ENCODE measurements around the gene BHLHE40. TPM values are rescaled to one million over a fixed set of nuclear protein-coding genes. Genes with fewer than 3 reads are reported as not detected.

Gene BHLHE40
- total and polyA plus RNA-seq, 4 experiments from 2014 or later, result 33.0 to 45.8 (median 39.7) TPM

- H3K4me1 ChIP-seq (ENCODE audit: insufficient read depth, low read length), result peaks cover 49% of the 10 kb centered on the region
- H3K36me3 ChIP-seq (ENCODE audit: insufficient read depth, low read length), result no peaks in the 10 kb centered on the region
- no peak overlapping the region for H3K4me3 Mint-ChIP-seq
- DNase-seq, result no peak
- no peak overlapping the region for H3K4me3 ChIP-seq (ENCODE audit: low read length in 2 of 2)
- H3K9me3 Mint-ChIP-seq, result peaks cover 0 to 2% (median 0%) of the 10 kb centered on the region in 8 donors
- intact Hi-C loops (cut with micrococcal nuclease), result no loop called here
- peaks cover 35 to 67% (median 53%) of the 10 kb centered on the region in 4 donors for H3K4me1 Mint-ChIP-seq
- peak overlapping the region; percentile 61 to 89 (median 84) for H3K27ac Mint-ChIP-seq
- no peaks in the 10 kb centered on the region for H3K36me3 Mint-ChIP-seq
- H3K27me3 ChIP-seq (ENCODE audit: insufficient read depth, low read length), result no peaks in the 10 kb centered on the region
- ChIA-PET POLR2A (ENCODE audit: partially characterized antibody) (interaction anchor here (0.7 to 25.1 kb wide), 6 partner anchors 10 to 1858 kb away, joined by 3 to 580 read pairs (median 4); partner anchors contain the start of gene BHLHE40), CTCF (ENCODE audit: partially characterized antibody) (interaction anchor here (1.1 to 13.9 kb wide), 8 partner anchors 10 to 311 kb away, joined by 3 to 251 read pairs (median 9); partner anchors contain the start of gene BHLHE40)
- H3K9me3 ChIP-seq (ENCODE audit: control insufficient read depth in 1 of 2, low read length in 2 of 2), result no peaks in the 10 kb centered on the region
- no peaks in the 10 kb centered on the region for H3K27me3 Mint-ChIP-seq
- H3K27ac ChIP-seq (ENCODE audit: low read depth, low read length), result no peak overlapping the region
Measured at GRCh38 chr3:5022187-5022965, 43.1 kb downstream of the BHLHE40 start.

GRCh38 chr3:5022966-5023776 lies 43.9 kb downstream of the BHLHE40 start:
- H3K9me3 ChIP-seq (ENCODE audit: control insufficient read depth in 1 of 2, low read length in 2 of 2), result no peaks in the 10 kb centered on the region
- Mint-ChIP-seq H3K27ac (peak overlapping the region in 6 of 7 donors; percentile 15 to 86 (median 52)), H3K4me3 (no peak overlapping the region), H3K4me1 (peaks cover 33 to 68% (median 51%) of the 10 kb centered on the region in 4 donors), H3K36me3 (no peaks in the 10 kb centered on the region), H3K27me3 (no peaks in the 10 kb centered on the region), H3K9me3 (peaks cover 0 to 2% (median 0%) of the 10 kb centered on the region in 8 donors)
- CTCF ChIA-PET (ENCODE audit: partially characterized antibody), result interaction anchor here (0.8 to 13.9 kb wide), 9 partner anchors 10 to 311 kb away, joined by 3 to 251 read pairs (median 8); partner anchors contain the start of gene BHLHE40
- no peak overlapping the region for H3K27ac ChIP-seq (ENCODE audit: low read depth, low read length)
- H3K4me1 ChIP-seq (ENCODE audit: insufficient read depth, low read length), result peaks cover 41% of the 10 kb centered on the region
- no peaks in the 10 kb centered on the region for H3K36me3 ChIP-seq (ENCODE audit: insufficient read depth, low read length)
- H3K4me3 ChIP-seq (ENCODE audit: low read length in 2 of 2), result no peak overlapping the region
- POLR2A ChIA-PET (ENCODE audit: partially characterized antibody), result interaction anchor here (1.2 to 25.1 kb wide), 4 partner anchors 41 to 530 kb away, joined by 3 to 580 read pairs (median 8); partner anchors contain the start of genes BHLHE40 and ITPR1
- intact Hi-C loops (cut with micrococcal nuclease), result no loop called here
- H3K27me3 ChIP-seq (ENCODE audit: insufficient read depth, low read length), result no peaks in the 10 kb centered on the region
- no peak for DNase-seq

- ChIA-PET POLR2A (ENCODE audit: partially characterized antibody) (interaction anchor here (0.7 to 25.1 kb wide), 4 partner anchors 32 to 531 kb away, joined by 3 to 580 read pairs (median 4); partner anchors contain the start of genes BHLHE40 and ITPR1), CTCF (ENCODE audit: partially characterized antibody) (interaction anchor here (0.8 to 13.9 kb wide), 9 partner anchors 16 to 312 kb away, joined by 3 to 251 read pairs (median 4); partner anchors contain the start of gene BHLHE40)
- peaks cover 34% of the 10 kb centered on the region for H3K4me1 ChIP-seq (ENCODE audit: insufficient read depth, low read length)
- DNase-seq, result no peak
- H3K36me3 Mint-ChIP-seq, result no peaks in the 10 kb centered on the region
- H3K27ac Mint-ChIP-seq, result peak overlapping the region in 6 of 7 donors; percentile 2 to 88 (median 64)
- H3K4me1 Mint-ChIP-seq, result peaks cover 26 to 61% (median 44%) of the 10 kb centered on the region in 4 donors
- H3K27me3 ChIP-seq (ENCODE audit: insufficient read depth, low read length), result no peaks in the 10 kb centered on the region
- H3K9me3 Mint-ChIP-seq, result peaks cover 0 to 2% (median 0%) of the 10 kb centered on the region in 8 donors
- no peak overlapping the region for H3K27ac ChIP-seq (ENCODE audit: low read depth, low read length)
- no peaks in the 10 kb centered on the region for H3K9me3 ChIP-seq (ENCODE audit: control insufficient read depth in 1 of 2, low read length in 2 of 2)
- no peak overlapping the region for H3K4me3 ChIP-seq (ENCODE audit: low read length in 2 of 2)
- H3K36me3 ChIP-seq (ENCODE audit: insufficient read depth, low read length), result no peaks in the 10 kb centered on the region
- H3K4me3 Mint-ChIP-seq, result no peak overlapping the region
- H3K27me3 Mint-ChIP-seq, result no peaks in the 10 kb centered on the region
- intact Hi-C loops (cut with micrococcal nuclease), result no loop called here
Measured at GRCh38 chr3:5023777-5024346, 44.6 kb downstream of the BHLHE40 start.

GRCh38 chr3:5026046-5026362 lies 46.8 kb downstream of the BHLHE40 start:
- ChIA-PET CTCF (ENCODE audit: partially characterized antibody) (interaction anchor here (0.7 to 13.9 kb wide), 19 partner anchors 9 to 532 kb away, joined by 3 to 251 read pairs (median 5); partner anchors contain the start of gene BHLHE40), POLR2A (ENCODE audit: partially characterized antibody) (interaction anchor here (0.7 to 25.1 kb wide), 9 partner anchors 9 to 316 kb away, joined by 3 to 580 read pairs (median 5); partner anchors contain the start of gene BHLHE40)
- no peak for DNase-seq
- H3K27ac ChIP-seq (ENCODE audit: low read depth, low read length), result peak overlapping the region; percentile 50
- Mint-ChIP-seq H3K36me3 (no peaks in the 10 kb centered on the region), H3K9me3 (peaks cover 0 to 2% (median 0%) of the 10 kb centered on the region in 8 donors), H3K4me3 (peak overlapping the region; percentile 49 to 87 (median 68)), H3K4me1 (peaks cover 16 to 41% (median 27%) of the 10 kb centered on the region in 4 donors), H3K27ac (peak overlapping the region; percentile 79 to 91 (median 85)), H3K27me3 (no peaks in the 10 kb centered on the region)
- H3K9me3 ChIP-seq (ENCODE audit: control insufficient read depth in 1 of 2, low read length in 2 of 2), result no peaks in the 10 kb centered on the region
- intact Hi-C loops (cut with micrococcal nuclease), result loop anchor here (1.0 to 2.0 kb wide), 4 partner anchors 31 to 304 kb away; no protein-coding TSS in a partner anchor
- H3K4me3 ChIP-seq (ENCODE audit: low read length in 2 of 2), result no peak overlapping the region
- H3K27me3 ChIP-seq (ENCODE audit: insufficient read depth, low read length), result no peaks in the 10 kb centered on the region
- H3K36me3 ChIP-seq (ENCODE audit: insufficient read depth, low read length), result no peaks in the 10 kb centered on the region
- H3K4me1 ChIP-seq (ENCODE audit: insufficient read depth, low read length), result peaks cover 16% of the 10 kb centered on the region

GRCh38 chr3:5029715-5030114 lies 50.5 kb downstream of the BHLHE40 start:
- Mint-ChIP-seq H3K27me3 (no peaks in the 10 kb centered on the region), H3K27ac (no peak overlapping the region), H3K4me3 (no peak overlapping the region), H3K4me1 (peaks cover 5 to 21% (median 11%) of the 10 kb centered on the region in 4 donors), H3K36me3 (no peaks in the 10 kb centered on the region), H3K9me3 (no peaks in the 10 kb centered on the region)
- ChIA-PET POLR2A (ENCODE audit: partially characterized antibody) (no interaction called here), CTCF (ENCODE audit: partially characterized antibody) (interaction anchor here (1.3 to 13.9 kb wide), 3 partner anchors 303 to 318 kb away, joined by 3 to 221 read pairs (median 98); no protein-coding TSS in a partner anchor)
- H3K4me1 ChIP-seq (ENCODE audit: insufficient read depth, low read length), result no peaks in the 10 kb centered on the region
- H3K9me3 ChIP-seq (ENCODE audit: control insufficient read depth in 1 of 2, low read length in 2 of 2), result no peaks in the 10 kb centered on the region
- H3K27me3 ChIP-seq (ENCODE audit: insufficient read depth, low read length), result no peaks in the 10 kb centered on the region
- no peaks in the 10 kb centered on the region for H3K36me3 ChIP-seq (ENCODE audit: insufficient read depth, low read length)
- DNase-seq, result no peak
- intact Hi-C loops (cut with micrococcal nuclease), result no loop called here
- no peak overlapping the region for H3K27ac ChIP-seq (ENCODE audit: low read depth, low read length)
- no peak overlapping the region for H3K4me3 ChIP-seq (ENCODE audit: low read length in 2 of 2)

- no peak for DNase-seq
- Histone ChIP-seq H3K27me3 (ENCODE audit: insufficient read depth, low read length) (no peaks in the 10 kb centered on the region), H3K27ac (ENCODE audit: low read depth, low read length) (no peak overlapping the region), H3K9me3 (ENCODE audit: control insufficient read depth in 1 of 2, low read length in 2 of 2) (no peaks in the 10 kb centered on the region), H3K4me3 (ENCODE audit: low read length in 2 of 2) (no peak overlapping the region), H3K36me3 (ENCODE audit: insufficient read depth, low read length) (no peaks in the 10 kb centered on the region), H3K4me1 (ENCODE audit: insufficient read depth, low read length) (no peaks in the 10 kb centered on the region)
- intact Hi-C loops (cut with micrococcal nuclease), result no loop called here
- CTCF ChIA-PET (ENCODE audit: partially characterized antibody), result interaction anchor here (1.3 to 13.9 kb wide), 2 partner anchors 304 to 318 kb away, joined by 3 to 221 read pairs; no protein-coding TSS in a partner anchor
- H3K27ac Mint-ChIP-seq, result no peak overlapping the region
- H3K9me3 Mint-ChIP-seq, result no peaks in the 10 kb centered on the region
- POLR2A ChIA-PET (ENCODE audit: partially characterized antibody), result interaction anchor here (1.1 kb wide), 1 partner anchor 252 kb away, joined by 3 read pairs; no protein-coding TSS in a partner anchor
- no peaks in the 10 kb centered on the region for H3K36me3 Mint-ChIP-seq
- H3K4me1 Mint-ChIP-seq, result peaks cover 5 to 21% (median 11%) of the 10 kb centered on the region in 4 donors
- no peaks in the 10 kb centered on the region for H3K27me3 Mint-ChIP-seq
- no peak overlapping the region for H3K4me3 Mint-ChIP-seq
Measured at GRCh38 chr3:5030152-5030551, 50.9 kb downstream of the BHLHE40 start.

Data from CD4-positive, alpha-beta memory T cell (primary cell).